IMR-90 (cell line): ENCODE measurements around the gene UBA52. TPM values are rescaled to one million over a fixed set of nuclear protein-coding genes. Genes with fewer than 3 reads are reported as not detected.

Experiments used
- FOS ChIP-seq: fragments of 150-350 bp; IDR thresholded peaks from 2 replicates; pipeline ENCODE4 v1.6.1; 2016; ENCODE audit warnings: low read depth, low read length
- MAFK ChIP-seq: IDR thresholded peaks from 2 replicates; pipeline ENCODE4 v1.6.1; 2012; ENCODE audit warnings: low read depth, low read length, improper control_type of control experiment
- MXI1 ChIP-seq: IDR thresholded peaks from 2 replicates; pipeline ENCODE4 v1.6.1; 2012; ENCODE audit warnings: low read depth, mild to moderate bottlenecking, low read length, moderate library complexity, borderline replicate concordance
- NFE2L2 ChIP-seq: fragments of 150-350 bp; IDR thresholded peaks from 2 replicates; pipeline ENCODE4 v1.6.1; 2016; ENCODE audit warnings: low read depth, mild to moderate bottlenecking, low read length
- RAD21 ChIP-seq: IDR thresholded peaks from 2 replicates; pipeline ENCODE4 v1.6.1; 2012; ENCODE audit warnings: low read length, improper control_type of control experiment
- polyA plus RNA-seq, 3 experiments: library from polyadenylated mRNA; depleted of rRNA; stranded (reverse); fragments of >200 nt; gene quantifications; 2 replicates each; pipeline ENCODE4 v1.2.3, GENCODE V29; 2012; ENCODE audit warnings: low replicate concordance in 1 of 3
- total RNA-seq: library from RNA; depleted of rRNA; stranded (reverse); fragments of >200 nt; gene quantifications from 2 replicates; pipeline ENCODE4 v1.2.3, GENCODE V29; 2012
- TF ChIP-seq, protein P1 (sequence below): fragments of 150-350 bp; IDR thresholded peaks from 2 replicates; pipeline ENCODE4 v1.6.1; 2016; ENCODE audit warnings: low read depth, mild to moderate bottlenecking, low read length, moderate library complexity, borderline replicate concordance

UBA52 gene
- total and polyA plus RNA-seq, 2 of the 4 experiments (the other 2 are of a cell fraction) = 1,030 to 3,008 TPM

DNA sequence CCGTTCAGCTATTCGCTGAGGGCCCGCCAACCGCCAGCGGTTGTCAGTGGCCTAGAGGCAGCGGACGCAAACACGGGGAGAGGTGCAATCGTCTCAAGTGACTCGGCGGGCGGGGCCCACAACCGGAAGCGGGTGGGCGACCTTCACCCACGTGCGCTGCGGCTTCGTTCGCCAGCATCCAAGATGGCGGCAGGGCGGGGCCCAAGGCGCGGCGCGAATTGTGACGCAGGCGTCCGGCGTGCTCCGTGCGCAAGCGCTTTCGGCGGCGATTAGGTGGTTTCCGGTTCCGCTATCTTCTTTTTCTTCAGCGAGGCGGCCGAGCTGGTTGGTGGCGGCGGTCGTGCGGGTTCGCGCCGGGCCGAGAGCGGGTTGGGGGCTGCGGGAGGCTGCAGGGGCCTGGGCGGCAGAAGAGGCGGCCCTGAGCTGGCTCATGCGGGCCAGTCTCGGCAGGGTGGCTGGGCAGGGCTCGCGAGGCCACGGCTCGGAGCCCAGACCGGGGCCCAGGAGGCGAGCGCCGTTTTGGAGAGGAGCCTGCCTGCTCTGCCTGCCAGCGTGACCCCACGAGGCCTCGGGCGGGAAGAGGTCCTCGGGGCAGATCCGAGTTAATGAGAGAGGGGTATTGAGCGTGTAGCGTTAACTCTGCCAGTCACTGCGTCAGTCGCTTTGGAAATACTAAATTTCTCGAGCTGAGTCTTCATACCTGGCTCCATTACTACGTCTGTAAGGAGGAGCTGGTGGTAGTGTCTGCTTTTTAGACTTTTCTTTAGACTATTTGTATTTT lies at the start of gene UBA52 (continued):
- TF ChIP-seq, protein P1, sequence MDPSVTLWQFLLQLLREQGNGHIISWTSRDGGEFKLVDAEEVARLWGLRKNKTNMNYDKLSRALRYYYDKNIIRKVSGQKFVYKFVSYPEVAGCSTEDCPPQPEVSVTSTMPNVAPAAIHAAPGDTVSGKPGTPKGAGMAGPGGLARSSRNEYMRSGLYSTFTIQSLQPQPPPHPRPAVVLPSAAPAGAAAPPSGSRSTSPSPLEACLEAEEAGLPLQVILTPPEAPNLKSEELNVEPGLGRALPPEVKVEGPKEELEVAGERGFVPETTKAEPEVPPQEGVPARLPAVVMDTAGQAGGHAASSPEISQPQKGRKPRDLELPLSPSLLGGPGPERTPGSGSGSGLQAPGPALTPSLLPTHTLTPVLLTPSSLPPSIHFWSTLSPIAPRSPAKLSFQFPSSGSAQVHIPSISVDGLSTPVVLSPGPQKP = no peak
- TF ChIP-seq RAD21 (no peak), NFE2L2 (no peak), MXI1 (peak; percentile 97), FOS (no peak), MAFK (no peak)
